Esophagus squamous epithelium (tissue), 4 donors: Measurements from ENCODE around the gene COBLL1.

Experiments
- POLR2A ChIP-seq, 4 donors: fragments of 450-650 bp; IDR thresholded peaks; one replicate each; pipeline ENCODE4 v1.6.1; 2017; ENCODE audit warnings: antibody characterized with exemption in 4 of 4, mild to moderate bottlenecking in 4 of 4, moderate library complexity in 3 of 4
- TF ChIP-seq, protein P1 (sequence below), 6 experiments: fragments of 450-650 bp in 4 of 6; fragments of 200-600 bp in 2 of 6; sonication (generic) in 2 of 6; IDR thresholded peaks; one replicate each; pipeline ENCODE4 v1.5.1; 2016 to 2019; ENCODE audit warnings: antibody characterized with exemption in 6 of 6, mild to moderate bottlenecking in 4 of 6, moderate library complexity in 4 of 6

- TF ChIP-seq, protein P1, sequence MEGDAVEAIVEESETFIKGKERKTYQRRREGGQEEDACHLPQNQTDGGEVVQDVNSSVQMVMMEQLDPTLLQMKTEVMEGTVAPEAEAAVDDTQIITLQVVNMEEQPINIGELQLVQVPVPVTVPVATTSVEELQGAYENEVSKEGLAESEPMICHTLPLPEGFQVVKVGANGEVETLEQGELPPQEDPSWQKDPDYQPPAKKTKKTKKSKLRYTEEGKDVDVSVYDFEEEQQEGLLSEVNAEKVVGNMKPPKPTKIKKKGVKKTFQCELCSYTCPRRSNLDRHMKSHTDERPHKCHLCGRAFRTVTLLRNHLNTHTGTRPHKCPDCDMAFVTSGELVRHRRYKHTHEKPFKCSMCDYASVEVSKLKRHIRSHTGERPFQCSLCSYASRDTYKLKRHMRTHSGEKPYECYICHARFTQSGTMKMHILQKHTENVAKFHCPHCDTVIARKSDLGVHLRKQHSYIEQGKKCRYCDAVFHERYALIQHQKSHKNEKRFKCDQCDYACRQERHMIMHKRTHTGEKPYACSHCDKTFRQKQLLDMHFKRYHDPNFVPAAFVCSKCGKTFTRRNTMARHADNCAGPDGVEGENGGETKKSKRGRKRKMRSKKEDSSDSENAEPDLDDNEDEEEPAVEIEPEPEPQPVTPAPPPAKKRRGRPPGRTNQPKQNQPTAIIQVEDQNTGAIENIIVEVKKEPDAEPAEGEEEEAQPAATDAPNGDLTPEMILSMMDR (IDR thresholded peaks at IDR 0.05), result no peak
- TF ChIP-seq POLR2A (IDR thresholded peaks at IDR 0.05), result no peak
Measured at GRCh38 chr2:164742738-164743317, 98.8 kb downstream of the COBLL1 start.
